Stomach smooth muscle (tissue), 2 donors: ENCODE results near the gene PACC1.
"Not testable (repeated sequence)": the region's sequence is repeated elsewhere in the genome, so short reads cannot be mapped to it uniquely, and the experiment has no call there.

Source experiments
- H3K27ac ChIP-seq: one replicate; pipeline ENCODE4 v1.7.0; 2013; ENCODE audit warnings: mild to moderate bottlenecking, low read length, inconsistent platforms
- H3K27me3 ChIP-seq, 2 donors: one replicate each; pipeline ENCODE4 v1.7.0; 2013; ENCODE audit warnings: low read length in 2 of 2; ENCODE audit not compliant: insufficient read depth in 2 of 2, control insufficient read depth in 1 of 2
- H3K36me3 ChIP-seq, 2 donors: one replicate each; pipeline ENCODE4 v1.7.0; 2013; ENCODE audit warnings: low read length in 2 of 2; ENCODE audit not compliant: control insufficient read depth in 2 of 2, insufficient read depth in 2 of 2
- H3K4me1 ChIP-seq: one replicate; pipeline ENCODE4 v1.7.0; 2013; ENCODE audit warnings: low read length; ENCODE audit not compliant: control insufficient read depth, insufficient read depth
- H3K4me3 ChIP-seq, 2 donors: one replicate each; pipeline ENCODE4 v1.7.0; 2013; ENCODE audit warnings: low read length in 2 of 2
- H3K9ac ChIP-seq, 2 donors: one replicate each; pipeline ENCODE4 v1.7.0; 2013; ENCODE audit warnings: low read length in 2 of 2, mild to moderate bottlenecking in 1 of 2
- H3K9me3 ChIP-seq, 2 donors: one replicate each; pipeline ENCODE4 v1.7.0; 2013; ENCODE audit warnings: low read length in 2 of 2; ENCODE audit not compliant: control insufficient read depth in 2 of 2
- donor health status: healthy.
- donor health status: Pancreatic carcinoma.

Gene PACC1

GRCh38 chr1:212415107-212415841, 588 bp upstream of the PACC1 start:
- H3K27ac ChIP-seq: no peak overlapping the region
- no peaks in the 10 kb centered on the region for H3K9me3 ChIP-seq
- peaks cover 2 to 8% of the 10 kb centered on the region in 2 donors for H3K36me3 ChIP-seq
- H3K4me1 ChIP-seq: peaks cover 16% of the 10 kb centered on the region
- peak overlapping the region; percentile 26 to 64 for H3K9ac ChIP-seq
- peak overlapping the region; percentile 88 to 89 for H3K4me3 ChIP-seq
- no peaks in the 10 kb centered on the region for H3K27me3 ChIP-seq

DNA sequence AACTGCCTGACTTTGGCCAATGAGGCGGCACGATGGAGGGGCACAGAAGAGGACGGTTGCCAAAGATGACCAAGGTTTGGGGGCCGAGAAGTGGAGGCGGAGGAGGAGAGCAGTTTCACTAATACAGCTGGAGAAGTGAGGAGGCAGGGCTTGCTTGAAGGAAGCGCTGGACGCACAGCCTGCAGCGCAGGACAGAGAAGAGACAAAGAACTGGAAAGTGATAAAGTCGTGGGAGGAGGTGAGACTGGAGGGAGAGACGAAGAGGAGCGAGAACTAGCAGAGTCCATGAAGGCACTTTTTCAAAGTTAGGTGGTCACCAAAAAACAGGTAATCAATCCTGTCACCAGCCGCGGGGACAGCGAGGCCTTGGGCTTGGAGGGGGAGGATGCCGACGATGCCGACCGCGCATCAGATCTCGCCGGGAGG, 771 bp downstream of the PACC1 start:
- Histone ChIP-seq H3K27me3 (no peaks in the 10 kb centered on the region), H3K4me1 (peaks cover 16% of the 10 kb centered on the region), H3K4me3 (peak overlapping the region; percentile 88 to 89), H3K27ac (no peak overlapping the region), H3K36me3 (peaks cover 8% of the 10 kb centered on the region in 2 donors), H3K9ac (peak overlapping the region in 1 of 2 donors; percentile 47), H3K9me3 (no peaks in the 10 kb centered on the region)

- Histone ChIP-seq H3K9ac (no peak overlapping the region), H3K36me3 (peaks cover 8% of the 10 kb centered on the region in 2 donors), H3K4me3 (no peak overlapping the region), H3K4me1 (peaks cover 16% of the 10 kb centered on the region), H3K9me3 (no peaks in the 10 kb centered on the region), H3K27ac (no peak overlapping the region), H3K27me3 (no peaks in the 10 kb centered on the region)
These were observed 2.3 kb downstream of the PACC1 start for GRCh38 chr1:212412374-212412773.

DNA sequence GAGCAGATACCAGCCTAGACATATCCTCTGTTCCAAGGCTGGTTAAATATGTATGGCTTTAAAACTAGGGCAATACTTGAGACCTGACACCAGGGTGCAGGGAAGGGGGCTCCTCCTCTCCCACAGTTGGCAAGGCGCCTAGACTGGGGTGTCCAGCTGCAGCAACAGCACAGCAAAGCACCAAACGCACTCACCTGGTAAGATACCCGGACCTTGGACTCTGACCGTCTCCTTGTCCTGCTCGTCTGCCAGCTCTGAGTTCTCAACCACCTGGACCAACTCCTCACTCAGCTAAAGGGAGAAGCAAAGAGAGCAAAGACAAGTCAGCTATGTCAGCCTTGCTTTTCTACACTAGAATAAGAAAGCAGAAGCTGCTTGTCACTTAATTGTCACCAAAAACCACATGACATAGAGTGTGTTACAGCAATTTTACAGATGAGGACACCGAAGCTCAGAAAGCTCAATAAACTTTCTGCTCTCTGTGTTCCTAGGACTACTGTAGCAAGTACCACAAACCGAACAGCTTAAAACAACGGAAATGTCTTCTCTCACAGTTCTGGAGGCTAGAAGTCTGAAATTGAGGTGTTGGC, 4.4 kb downstream of the PACC1 start:
- Histone ChIP-seq H3K27ac (no peak overlapping the region), H3K27me3 (no peaks in the 10 kb centered on the region), H3K9me3 (no peaks in the 10 kb centered on the region), H3K4me3 (no peak overlapping the region), H3K4me1 (peaks cover 16% of the 10 kb centered on the region), H3K36me3 (peaks cover 8 to 11% of the 10 kb centered on the region in 2 donors), H3K9ac (no peak overlapping the region)

DNA sequence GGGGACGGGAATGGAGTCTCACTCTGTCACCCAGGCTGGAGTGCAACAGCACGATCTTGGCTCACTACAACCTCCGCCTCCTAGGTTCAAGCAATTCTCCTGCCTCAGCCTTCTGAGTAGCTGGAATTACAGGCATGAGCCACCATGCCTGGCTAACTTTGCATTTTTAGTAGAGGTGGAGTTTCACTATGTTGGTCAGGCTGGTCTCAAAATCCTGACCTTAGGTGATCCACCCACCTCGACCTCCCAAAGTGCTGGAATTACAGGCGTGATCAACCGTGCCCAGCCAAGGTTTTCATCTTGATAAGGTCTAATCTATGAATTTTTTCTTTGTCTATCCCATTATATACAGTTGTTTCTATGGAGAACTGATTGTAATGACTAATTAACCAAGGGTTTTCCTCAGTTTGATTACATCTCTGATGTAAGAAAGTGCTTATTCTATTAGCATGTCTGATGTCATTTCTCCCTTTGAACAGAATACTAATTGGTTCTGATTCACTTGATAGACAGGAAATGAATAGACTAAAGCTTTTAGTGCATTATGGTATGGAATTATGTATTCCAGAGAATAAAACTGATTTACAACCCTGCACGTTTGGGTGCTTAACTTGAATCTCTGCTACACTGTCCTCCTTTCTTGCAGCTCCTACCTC, 11.9 kb downstream of the PACC1 start:
- no peaks in the 10 kb centered on the region for H3K9me3 ChIP-seq
- H3K27ac ChIP-seq: no peak overlapping the region
- no peaks in the 10 kb centered on the region for H3K27me3 ChIP-seq
- H3K9ac ChIP-seq: no peak overlapping the region
- no peaks in the 10 kb centered on the region for H3K4me1 ChIP-seq
- H3K36me3 ChIP-seq: peaks cover 0 to 3% of the 10 kb centered on the region in 2 donors
- no peak overlapping the region for H3K4me3 ChIP-seq

DNA sequence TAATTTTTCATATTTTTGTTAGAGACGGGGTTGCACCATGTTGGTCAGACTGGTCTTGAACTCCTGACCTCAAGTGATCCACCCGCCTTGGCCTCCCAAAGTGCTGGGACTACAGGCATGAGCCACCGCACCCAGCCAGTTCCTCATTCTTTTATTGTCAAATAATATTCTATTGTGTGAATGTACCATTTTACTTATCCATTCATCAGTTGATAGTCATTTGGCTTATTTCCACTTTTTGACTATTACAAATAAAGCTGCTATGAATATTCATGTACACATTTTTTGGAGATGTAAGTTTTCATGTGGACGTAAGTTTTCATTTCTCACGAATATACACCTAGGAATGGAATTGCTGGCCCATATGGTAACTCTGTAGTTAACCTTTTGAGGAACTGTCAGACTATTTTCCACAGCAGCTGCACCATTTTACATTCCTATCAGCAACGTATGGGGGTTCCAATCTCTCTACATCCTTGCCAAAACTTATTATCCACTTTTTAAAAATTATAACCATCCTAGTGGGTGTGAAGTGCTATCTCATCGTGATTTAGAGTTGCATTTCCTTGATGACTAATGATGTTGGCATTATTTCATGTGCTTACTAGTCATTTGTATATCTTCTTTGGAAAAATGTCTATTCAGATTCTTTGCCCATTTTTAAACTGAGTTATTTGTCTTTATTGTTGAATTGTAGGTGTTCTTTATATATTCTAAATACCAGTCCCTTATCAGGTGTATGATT, 12.7 kb downstream of the PACC1 start:
- Histone ChIP-seq H3K4me1 (no peaks in the 10 kb centered on the region), H3K9me3 (no peaks in the 10 kb centered on the region), H3K27me3 (no peaks in the 10 kb centered on the region), H3K27ac (no peak overlapping the region), H3K36me3 (peaks cover 0 to 3% of the 10 kb centered on the region in 2 donors), H3K4me3 (no peak overlapping the region), H3K9ac (no peak overlapping the region)

- Histone ChIP-seq H3K4me1 (no peaks in the 10 kb centered on the region), H3K36me3 (no peaks in the 10 kb centered on the region), H3K27ac (no peak overlapping the region), H3K4me3 (no peak overlapping the region), H3K9ac (no peak overlapping the region), H3K9me3 (no peaks in the 10 kb centered on the region), H3K27me3 (no peaks in the 10 kb centered on the region)
These were observed 13.6 kb downstream of the PACC1 start for GRCh38 chr1:212401042-212401441.

- H3K9me3 ChIP-seq: no peaks in the 10 kb centered on the region
- H3K36me3 ChIP-seq: no peaks in the 10 kb centered on the region
- H3K4me1 ChIP-seq: no peaks in the 10 kb centered on the region
- H3K27me3 ChIP-seq: no peaks in the 10 kb centered on the region
- H3K27ac ChIP-seq: no peak overlapping the region
- H3K9ac ChIP-seq: no peak overlapping the region
- no peak overlapping the region for H3K4me3 ChIP-seq
These were observed 17.5 kb downstream of the PACC1 start for GRCh38 chr1:212397171-212397570.

- Histone ChIP-seq H3K36me3 (no peaks in the 10 kb centered on the region), H3K4me3 (no peak overlapping the region), H3K27ac (no peak overlapping the region), H3K9ac (no peak overlapping the region), H3K4me1 (no peaks in the 10 kb centered on the region), H3K9me3 (no peaks in the 10 kb centered on the region), H3K27me3 (no peaks in the 10 kb centered on the region)
These were observed 18.0 kb downstream of the PACC1 start for GRCh38 chr1:212396638-212397037.

DNA sequence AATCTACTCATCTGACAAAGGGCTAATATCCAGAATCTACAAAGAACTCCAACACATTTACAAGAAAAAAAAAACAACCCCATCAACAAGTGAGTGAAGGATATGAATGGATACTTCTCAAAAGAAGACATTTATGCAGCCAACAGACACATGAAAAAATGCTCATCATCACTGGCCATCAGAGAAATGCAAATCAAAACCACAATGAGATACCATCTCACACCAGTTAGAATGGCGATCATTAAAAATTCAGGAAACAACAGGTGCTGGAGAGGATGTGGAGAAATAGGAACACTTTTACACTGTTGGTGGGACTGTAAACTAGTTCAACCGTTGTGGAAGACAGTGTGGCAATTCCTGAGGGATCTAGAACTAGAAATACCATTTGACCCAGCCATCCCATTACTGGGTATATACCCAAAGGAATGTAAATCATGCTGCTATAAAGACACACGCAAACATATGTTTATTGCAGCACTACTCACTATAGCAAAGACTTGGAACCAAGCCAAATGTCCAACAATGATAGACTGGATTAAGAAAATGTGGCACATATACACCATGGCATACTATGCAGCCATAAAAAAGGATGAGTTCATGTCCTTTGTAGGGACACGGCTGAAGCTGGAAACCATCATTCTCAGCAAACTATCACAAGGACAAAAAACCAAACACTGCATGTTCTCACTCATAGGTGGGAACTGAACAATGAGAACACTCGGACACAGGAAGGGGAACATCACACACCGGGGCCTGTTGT, 18.8 kb downstream of the PACC1 start:
- not testable (repeated sequence) for H3K27me3 ChIP-seq, H3K27ac ChIP-seq, H3K9ac ChIP-seq, H3K9me3 ChIP-seq, H3K4me1 ChIP-seq, H3K4me3 ChIP-seq, H3K36me3 ChIP-seq
